Suppressor macrophage treated with lipopolysaccharide for 1 hour (primary cell): Measurements from ENCODE around the gene FAM241B.
A peak's percentile ranks its signal among the peaks of the same experiment; 100 is the strongest.

Source experiments
- DNase-seq, 3 donors: peaks; one replicate each; pipeline ENCODE4 v3.0.0-alpha.2; 2020 to 2022

Gene FAM241B

DNA sequence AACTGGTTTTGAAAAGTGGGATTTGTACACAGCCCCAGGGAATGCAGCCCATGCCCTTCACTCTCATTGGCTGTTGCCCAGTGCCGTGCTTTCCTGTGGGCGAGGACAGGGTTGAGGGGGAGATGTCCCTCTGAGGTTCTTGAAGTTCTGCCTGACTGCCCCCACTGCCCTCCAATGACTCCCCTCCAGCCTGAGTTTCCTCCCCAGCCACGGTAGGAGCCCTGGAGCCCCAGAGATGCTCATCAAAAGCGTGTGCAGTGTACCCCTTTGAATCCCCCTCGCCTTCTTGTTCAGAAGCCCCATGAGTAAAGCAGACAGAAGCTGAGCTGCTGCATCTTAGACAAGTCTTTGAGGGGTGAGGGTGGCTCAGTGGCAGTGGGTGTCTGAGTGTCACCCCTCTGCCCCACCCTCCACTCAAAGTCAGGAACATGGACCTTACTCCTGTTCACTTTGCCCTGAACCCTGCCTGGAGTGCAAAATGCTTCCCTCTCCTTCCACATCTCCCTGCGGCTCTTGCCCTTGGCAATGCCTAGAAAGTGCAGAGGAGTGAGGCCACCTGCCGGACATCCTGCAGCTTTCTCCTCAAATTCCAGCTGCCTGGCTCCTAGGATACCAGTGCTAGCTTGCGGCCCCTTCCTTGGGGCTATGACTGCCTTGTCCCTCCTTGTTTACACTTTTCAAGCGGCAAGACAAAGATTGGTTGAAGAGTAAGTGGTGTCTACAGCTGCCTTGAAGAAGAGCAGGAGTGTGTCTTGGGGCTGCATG, 19.9 kb downstream of the FAM241B start:
- DNase-seq, result no peak

DNA sequence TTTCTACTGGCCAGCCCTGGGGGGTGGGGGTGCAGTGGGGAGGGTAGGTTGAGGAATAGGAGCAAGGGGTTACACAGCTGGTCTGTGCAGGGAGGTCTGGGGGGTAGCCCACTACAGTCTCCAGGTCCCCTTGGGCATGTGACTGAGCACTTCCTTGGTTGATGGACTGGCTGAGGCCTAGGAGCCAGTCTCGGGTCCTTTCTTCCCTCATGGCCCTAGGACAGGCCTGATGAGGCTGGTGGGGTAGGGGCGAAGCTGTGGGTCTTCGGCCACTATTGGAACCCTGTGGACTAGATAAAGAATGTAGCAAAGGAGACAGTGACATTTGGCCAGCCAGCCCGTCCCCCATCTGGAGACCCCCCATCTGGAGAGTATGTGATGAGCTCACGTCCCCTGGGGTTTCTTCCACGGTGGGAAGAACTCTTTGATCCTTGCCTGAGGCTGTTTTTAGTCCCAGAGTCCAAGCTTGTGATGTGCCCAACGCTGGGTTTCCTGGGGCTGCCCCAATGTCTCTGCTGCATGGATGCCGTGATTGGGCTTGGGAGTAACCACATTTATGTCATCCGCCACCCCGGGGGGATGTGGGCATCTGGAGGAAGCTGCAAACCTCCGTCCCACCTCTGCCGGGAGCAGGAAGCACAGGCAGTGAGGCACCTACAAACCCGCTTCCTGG, 20.7 kb downstream of the FAM241B start:
- DNase-seq, result peak; percentile 45 to 71 (median 47)

DNA sequence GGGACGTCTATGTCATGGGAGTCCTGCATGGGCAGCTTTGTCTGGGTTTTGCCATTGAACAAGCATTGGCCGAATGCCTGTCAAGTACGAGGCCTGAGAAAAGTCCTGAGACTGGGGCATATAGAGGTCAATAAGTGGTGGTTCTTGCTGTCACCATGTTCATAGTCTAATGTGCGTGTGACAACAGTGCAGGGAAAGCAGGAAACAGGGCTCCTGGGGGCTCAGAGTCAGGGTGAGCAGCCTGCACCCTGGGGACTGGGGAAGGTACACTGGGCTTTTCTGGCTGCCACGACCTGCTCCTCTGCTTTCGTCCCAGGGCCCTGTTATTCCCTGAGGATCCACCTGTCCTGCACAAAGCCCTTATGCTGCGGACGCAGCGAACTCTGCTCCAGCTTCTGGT, 21.3 kb downstream of the FAM241B start:
- DNase-seq, result no peak

DNA sequence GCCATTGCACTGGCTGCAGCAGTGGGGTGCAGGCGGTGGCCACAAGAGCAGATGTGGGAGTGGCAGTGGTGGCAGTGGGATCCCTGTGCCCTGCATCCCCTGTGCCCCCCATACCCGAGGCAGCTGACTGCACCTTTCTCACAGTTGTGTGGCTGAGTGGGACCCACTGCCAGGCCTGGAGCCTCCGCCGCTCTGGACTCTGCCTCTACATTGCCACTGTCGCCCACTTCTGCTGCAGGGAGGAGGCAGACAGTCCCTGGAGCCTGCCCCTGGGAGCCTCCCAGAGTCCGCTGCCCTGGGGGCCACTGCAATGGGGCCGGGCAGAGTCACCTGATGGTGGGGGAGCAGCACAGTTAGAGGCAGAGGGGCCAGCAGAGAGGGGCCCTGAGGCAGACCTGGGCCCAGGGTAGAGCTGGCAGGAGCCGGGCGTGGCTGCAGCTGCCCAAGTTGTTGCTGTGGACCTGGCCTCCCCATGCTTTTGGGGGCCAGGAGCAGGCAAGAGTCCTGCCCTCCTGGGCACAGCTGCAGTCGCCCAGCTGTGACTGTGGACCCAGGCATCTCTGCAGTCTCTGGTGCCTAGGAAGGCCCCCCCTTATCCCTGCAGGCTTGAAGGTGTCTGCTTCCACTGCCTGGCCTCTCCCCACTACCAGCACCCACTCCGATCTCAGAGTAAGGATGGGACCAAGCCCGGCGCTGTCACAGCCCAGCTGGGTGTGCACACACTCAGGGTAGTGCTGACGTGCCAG, 22.2 kb downstream of the FAM241B start:
- DNase-seq, result no peak

DNA sequence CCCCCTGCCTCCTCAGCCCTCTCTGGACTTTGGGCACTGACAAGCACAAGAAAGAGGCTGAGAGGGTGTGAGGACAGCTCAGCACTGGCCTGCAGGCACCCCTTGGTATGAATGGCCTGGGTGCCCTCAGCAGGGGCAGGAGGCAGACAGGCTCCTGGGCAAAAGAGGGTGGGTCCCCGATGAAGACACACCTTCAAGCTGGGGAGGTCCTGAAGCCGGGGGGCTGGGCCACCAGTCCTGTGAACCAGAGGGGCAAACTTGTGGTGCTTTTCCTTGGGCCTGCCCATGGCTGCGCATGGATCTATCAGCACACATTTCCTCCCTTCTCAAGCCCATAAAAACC, 22.8 kb downstream of the FAM241B start:
- no peak for DNase-seq

DNA sequence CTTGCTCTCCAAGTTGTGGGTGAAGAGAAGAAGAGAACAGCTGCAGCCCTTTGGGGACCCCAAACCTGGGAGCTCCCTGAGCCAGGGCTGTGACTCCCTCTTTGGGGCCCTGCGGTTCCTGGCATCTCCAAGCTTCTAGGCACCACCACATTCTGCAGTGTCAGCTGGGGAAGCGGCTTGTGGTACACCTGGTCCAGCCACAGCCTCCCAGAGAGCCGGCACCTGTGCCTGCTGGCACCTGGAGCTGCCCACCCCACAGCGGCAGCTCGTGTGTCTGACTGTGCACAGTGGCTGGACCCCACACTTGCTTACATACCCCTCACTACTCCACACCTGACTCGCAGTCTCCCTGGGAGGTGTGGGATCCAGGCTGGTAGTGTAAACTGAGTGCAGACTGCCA, 23.5 kb downstream of the FAM241B start:
- DNase-seq, result no peak

DNA sequence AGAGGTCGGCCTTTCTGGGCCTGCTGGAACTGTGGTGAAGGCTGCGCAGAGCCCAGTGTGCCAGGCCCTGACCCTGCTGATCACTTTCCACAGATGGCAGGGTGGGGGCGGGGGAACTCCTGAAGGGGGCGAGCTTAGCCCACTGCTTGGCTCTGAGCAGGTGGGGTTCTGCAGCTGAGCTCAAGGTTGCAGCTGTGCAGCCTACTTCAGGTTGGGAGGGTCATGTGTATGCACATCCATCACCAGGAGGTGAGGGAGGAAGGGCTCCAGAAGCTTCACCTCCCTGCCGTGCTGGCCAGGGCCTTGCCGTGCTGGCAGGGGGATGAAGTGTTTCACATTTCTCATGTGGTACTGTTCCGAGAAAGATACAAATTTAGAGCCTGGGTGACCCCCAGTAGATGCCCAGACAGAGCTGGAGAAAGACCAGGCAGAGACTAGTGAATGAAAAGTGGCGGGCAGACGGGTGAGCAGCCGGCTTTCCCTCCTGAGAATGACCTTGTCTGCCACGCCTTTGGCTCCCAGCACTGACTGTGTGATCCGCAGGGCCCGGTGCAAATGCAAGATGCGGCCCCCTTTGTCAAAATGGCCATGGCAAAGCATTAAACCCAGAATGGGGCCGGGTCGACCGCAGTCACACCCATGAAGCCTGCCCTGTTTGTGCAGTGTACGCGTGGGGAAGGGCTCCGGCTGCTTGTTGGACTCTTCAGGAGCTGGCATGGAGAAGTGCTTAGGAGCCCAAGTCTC, 25.2 kb downstream of the FAM241B start:
- no peak for DNase-seq

DNA sequence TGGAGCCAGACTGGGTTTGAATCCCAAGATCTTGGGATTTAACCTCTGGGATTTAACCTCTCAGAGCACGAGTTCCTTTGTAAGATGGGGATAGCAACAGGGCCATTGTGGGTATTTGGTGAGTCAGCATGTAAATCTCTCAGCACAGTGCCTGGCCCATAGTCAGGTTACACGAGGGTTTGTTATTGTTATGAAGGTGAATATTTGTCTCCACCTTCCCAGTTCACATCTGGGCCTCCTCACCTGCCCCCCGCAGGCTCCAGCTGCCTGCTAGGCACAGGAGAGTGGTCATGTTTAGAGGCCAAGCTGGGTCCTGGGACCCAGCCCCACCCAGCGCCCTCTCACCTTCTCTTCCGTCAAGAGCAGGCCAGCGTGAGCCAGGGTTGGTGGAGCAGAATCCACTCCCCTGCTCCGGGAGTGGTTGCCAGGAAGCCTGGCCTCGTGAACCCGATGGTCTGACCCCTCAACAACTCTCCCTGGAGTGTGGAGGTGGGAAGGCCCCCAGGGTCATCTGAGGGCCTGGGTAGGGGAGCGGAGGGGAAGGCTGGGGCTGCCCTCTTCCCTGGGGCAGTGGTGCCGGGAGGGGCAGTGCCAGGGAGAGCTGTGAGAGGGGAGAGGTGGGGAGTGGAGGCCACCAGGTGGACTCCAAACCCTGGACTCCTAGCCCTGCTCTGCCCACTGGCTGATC, 26.0 kb downstream of the FAM241B start:
- no peak for DNase-seq

DNA sequence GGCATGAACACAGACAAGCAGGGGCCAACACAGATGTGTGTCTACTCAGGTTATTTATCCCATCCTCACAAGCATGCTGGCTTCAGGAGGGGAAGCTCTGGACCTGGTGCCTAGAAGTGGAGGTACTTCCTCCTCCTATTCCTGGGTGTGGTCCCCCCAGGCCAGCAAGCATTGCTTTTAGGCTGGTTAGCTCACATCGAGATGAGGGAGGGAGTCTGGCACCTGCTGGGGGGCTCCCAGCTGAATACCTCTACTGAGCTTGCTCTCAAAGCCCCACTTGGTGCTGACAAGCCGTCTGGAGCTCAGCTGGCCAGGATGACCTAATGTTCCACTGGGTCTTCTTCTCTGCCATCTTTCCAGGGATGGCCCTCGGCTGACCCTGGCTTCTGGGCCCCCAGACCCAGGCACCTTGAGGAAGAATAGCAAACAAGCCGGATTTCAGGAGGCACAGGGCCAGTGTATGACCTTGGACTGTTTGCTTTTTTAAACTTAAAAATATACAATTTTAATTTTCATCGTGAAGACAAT, 26.8 kb downstream of the FAM241B start:
- DNase-seq, result no peak

DNA sequence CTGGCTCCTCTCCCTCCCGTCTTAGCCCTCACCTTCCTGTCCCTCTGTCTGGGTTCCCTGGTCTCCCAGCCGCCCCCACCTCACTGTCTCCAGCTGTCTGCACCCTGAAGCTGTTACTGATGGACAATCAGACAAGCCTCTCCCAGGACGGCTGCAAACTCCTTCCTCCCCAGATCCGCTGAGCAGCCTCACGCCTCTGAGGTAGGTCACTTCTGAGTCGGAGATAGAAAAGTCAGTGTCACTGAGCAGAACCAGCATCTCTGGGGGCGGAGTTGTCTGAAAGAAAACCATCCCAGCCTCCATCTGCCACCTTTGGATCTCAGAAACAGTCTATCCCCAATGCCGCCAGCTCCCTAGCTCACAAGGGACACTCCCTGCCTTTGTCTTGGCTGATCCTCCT, 27.4 kb downstream of the FAM241B start:
- no peak for DNase-seq

DNA sequence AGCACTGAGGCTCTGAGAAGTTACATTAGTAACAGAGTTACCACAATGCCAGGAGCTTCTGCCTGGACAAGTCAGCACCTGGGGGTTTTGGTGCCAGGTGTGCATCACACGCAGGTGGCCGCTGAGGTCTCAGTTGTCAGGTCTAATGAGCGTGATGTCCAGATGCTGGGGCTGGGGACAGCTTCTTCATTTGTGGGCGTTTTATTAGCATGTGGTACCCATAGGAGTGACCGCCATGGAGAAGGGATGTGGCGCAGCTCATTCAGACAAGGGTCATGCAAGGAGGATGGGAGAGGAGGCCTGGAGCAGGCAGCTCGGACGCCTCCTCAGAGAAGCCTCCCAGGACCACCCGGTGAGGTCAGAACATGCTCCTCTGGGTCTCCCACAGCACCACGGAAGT, 27.8 kb downstream of the FAM241B start:
- no peak for DNase-seq

DNA sequence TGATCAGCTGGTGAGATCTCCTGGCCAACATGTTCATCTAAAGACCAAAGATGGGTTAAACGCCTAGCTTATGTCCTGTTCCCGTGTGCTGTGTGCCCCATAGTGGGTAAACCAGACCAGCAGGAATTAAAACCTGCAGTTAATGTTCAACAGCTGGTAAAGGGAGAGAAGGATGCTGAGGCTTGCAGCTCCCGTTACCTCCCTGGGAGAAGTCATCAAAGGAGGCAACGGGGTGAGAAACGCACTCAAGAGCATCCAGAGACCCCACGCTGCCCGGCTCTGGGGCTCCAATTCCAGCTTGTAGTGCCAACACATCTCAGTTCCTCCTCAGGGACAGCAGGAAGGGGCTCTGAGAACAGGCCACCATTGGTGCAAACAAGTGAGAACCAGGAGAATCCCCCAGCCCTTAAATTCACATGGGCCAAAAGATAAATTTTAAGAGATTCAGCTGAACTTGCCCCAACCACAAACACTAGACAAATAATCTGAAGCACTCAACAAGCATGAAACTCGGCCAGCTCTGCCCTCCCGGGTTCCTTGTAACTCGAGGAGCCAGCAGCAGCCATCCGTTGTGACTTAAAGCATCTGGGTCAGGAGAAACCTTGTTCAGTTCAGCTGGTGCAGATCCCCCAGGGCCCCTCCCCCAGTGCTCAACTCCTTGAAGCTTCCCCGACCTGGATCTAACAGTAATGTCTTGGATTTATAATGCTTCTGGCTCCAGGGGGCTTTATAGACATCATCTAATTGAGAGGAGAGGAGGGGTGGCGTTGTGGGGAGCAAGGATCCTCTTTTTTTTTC, 29.4 kb downstream of the FAM241B start:
- no peak for DNase-seq

DNA sequence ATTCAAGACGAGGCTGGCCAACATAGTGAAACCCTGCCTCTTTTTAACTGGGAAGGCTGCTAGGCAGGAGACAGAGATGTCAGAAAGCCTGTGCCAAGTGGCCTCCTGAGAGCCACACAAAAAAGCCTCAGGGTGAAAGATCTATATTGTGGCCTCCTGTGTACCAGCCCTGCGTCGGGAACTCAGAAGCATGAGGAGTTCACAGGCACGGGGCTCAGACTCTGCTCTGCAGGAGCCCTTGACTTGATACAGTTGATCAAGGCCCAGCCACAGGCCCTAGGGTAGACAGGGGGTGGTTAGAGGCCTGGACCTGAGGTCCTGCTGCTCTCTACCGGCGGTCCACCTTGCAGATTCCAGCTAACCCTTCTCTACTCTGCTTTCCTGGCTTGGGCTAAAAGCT, 30.2 kb downstream of the FAM241B start:
- DNase-seq, result no peak

DNA sequence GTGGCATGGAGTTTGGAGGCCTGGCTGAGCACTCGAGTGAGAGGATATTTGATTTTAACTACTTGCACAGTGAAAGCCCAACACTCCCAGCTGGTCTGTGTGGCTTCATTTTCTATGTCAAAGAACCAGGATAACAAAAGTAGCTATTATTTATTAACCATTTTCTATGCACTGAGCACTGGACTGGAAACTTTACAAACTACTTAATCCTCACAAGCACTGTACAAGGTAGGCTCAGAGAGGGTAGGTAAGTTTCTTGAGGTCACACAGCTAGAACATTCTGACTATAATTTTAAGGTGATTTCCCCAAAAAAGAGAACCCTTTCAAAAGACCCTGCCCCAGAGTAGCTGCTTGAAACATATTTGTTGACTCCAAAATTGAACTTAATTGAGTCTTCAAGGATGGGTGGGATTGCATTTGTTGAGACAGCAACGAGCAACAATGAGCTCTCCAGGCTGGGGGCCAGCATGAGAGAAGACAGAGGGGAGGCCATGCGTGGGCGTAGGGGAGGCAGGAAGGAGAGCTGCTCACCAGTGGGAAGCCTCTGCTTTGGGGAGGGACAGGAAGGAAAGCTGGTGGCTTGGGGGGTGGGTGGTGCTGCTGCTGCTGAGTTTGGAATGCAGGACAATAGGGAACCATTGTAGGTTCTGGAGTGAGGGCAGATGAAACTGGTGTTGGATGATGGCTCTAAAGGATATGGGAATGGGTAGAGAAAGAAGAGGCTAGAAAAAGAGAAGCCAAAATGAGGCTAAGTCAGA, 31.5 kb downstream of the FAM241B start:
- DNase-seq, result no peak

DNA sequence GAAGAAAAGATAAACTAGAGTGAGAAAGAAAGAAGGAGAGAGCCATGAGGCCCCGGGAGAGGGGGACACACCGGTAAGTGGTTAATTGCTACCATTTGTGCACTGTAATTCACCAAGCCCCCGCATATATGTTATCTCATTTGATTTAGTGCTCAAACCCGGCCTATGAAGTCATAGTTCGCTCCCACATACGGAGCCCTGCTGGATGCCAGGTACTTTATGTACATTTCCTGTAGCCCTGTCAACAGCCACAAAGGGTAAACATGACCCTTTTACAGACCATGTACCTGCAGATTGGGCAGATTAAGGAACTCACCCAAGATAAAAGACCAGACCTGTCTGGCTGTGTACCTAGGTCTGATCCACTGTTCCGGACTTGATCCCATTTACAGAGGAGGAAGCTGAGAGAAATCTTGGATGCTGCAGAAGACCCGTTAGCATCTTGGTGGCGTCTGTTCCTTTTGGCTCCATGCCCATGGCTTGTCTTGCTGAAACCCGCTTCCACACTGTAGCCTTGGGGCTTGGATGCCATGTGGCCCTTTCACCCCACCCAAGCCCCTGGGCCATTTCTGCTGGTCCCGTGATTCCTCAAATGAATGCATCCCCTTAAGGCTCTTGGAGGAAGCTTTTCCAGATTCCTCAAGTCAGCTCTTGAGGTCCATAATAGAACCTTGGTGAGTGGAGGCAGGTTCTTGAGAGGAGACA, 32.3 kb downstream of the FAM241B start:
- no peak for DNase-seq

DNA sequence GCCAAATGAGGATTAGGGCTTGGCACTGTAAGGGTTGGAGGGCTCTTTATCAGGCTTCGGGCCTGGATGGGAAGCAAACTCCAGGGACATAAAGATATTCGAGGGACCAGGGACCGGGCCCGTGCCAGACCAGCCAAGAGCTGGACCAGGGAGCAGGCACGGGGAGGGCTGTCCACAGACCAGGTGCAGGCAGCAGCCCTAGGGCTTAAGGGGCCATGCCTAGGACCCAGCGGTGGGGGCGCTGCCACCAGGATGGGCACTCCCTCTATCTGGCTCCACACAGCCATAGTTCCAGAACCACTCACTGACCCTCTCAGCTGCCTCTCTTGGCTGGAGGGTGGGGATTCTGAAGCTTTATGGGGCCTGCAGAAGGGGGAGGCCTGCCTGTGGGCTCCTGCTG, 32.9 kb downstream of the FAM241B start:
- no peak for DNase-seq

DNA sequence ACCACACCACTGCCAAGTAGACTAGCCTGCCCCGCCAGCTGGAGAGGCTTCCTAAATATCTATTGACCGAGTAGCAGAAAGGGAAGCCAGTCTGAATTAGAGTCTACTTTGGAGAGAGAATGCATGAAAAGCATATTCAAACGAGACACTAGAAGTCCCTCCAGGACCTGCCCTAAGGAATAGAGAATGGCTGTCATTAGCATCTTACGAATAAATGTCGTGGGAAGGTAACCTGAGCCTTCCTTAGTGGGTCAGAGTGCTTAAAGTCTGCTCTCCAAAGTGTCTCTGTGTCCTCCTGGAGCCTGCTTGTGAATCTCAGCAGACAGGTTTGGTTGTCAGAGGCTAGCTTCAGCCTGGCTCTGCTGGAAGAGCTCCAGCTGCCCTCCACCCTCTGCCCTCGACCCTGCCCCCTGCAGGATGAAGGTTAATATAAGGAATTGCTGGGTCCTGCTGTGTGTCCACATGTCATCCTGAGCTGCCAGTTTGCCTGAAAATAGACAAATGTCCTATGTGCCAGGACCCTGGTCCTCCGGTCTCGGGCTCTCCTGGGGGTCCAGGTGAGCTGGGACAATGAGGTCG, 33.4 kb downstream of the FAM241B start:
- DNase-seq, result peak in 1 of 3 donors; percentile 7

DNA sequence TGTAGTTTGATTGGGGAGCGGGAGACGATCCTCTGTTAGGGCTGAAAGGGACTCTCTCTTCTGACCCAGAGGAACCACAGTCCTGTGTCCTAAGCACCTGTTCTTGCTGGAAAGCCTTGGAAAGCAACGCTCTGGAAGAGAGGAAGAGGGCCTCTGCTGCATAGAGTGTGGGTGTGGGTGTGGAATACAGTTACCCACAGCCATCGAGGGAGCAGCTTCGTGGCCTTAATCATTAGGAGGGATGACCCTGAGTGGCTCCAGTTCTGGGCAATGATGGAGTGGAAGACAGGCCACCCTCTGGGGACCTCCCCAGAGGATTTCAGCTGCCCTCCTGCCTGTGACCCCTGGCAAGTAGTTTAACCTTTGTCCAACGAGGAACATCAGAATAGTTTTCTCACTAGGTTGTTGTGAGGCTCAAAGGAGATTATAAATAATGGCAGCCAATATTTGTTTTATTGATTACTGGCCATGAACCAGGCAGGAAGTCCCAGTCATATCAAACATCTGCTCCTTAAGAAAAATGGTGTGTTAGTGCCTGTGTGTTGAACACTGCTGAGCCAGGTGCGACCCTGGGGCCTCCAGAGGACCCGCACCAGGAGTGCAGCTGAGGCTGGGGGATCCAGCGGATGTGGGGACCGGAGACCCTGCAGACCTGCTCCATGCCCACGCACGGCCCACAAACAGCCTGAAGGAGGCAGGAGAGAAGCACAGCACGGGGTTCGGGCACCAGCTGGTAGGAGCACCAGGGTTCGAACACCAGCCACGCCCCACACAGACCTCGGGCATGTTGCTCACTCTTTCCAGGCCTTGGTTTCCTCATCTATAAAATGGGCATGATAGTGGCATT, 35.6 kb downstream of the FAM241B start:
- no peak for DNase-seq

DNA sequence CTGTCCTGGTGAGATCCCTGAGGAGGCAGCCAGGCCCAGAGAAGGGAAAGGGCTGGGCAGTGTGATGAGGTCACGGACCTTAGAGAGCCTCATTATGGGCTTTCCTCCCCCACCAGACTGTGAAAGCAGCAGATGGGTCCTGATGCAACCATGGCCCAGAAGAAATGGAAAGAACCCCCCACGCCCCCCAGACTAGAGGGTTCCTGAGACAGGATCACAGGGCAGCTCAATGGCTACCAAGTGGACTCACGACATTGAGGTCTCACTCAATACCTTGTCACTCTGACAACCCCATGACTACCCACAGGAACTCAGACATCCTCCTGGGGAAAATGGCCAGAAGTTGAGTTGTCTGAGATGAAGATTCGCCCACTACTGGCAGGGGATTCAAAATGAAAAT, 36.7 kb downstream of the FAM241B start:
- no peak for DNase-seq
